Measurements from ENCODE around the gene TMEM250. TPM values are rescaled to one million over a fixed set of nuclear protein-coding genes. Genes with fewer than 3 reads are reported as not detected.

Gene TMEM250
- total RNA-seq, 1 experiment from 2014 or later, result 26.3 TPM

- intact Hi-C loops (cut with micrococcal nuclease; ENCODE audit: unreplicated experiment), result no loop called here
- CTCF ChIA-PET, result no interaction called here
- BruUV-seq (replicated peaks), result no TSS peak
- DNase-seq, result no peak
- Mint-ChIP-seq H3K4me1 (ENCODE audit: low read depth, unreplicated experiment) (no peaks in the 10 kb centered on the region), H3K27me3 (ENCODE audit: unreplicated experiment) (peaks cover 30% of the 10 kb centered on the region), H3K4me3 (ENCODE audit: low read depth, unreplicated experiment) (no peak overlapping the region), H3K9me3 (ENCODE audit: low read depth, unreplicated experiment) (no peaks in the 10 kb centered on the region), H3K36me3 (ENCODE audit: insufficient read depth, unreplicated experiment) (no peaks in the 10 kb centered on the region), H3K27ac (ENCODE audit: unreplicated experiment) (no peak overlapping the region)
- no peak for TF ChIP-seq CTCF (IDR thresholded peaks at IDR 0.05; ENCODE audit: unreplicated experiment)
Measured at GRCh38 chr9:136154943-136155342, 36.3 kb upstream of the TMEM250 start.

- no peak for TF ChIP-seq CTCF (IDR thresholded peaks at IDR 0.05; ENCODE audit: unreplicated experiment)
- Mint-ChIP-seq H3K27me3 (ENCODE audit: unreplicated experiment) (peaks cover 30% of the 10 kb centered on the region), H3K9me3 (ENCODE audit: low read depth, unreplicated experiment) (no peaks in the 10 kb centered on the region), H3K4me3 (ENCODE audit: low read depth, unreplicated experiment) (no peak overlapping the region), H3K27ac (ENCODE audit: unreplicated experiment) (no peak overlapping the region), H3K36me3 (ENCODE audit: insufficient read depth, unreplicated experiment) (no peaks in the 10 kb centered on the region), H3K4me1 (ENCODE audit: low read depth, unreplicated experiment) (no peaks in the 10 kb centered on the region)
- BruUV-seq (replicated peaks), result no TSS peak
- intact Hi-C loops (cut with micrococcal nuclease; ENCODE audit: unreplicated experiment), result no loop called here
- no peak for DNase-seq
- CTCF ChIA-PET, result no interaction called here
Measured at GRCh38 chr9:136153381-136154065, 34.8 kb upstream of the TMEM250 start.

GRCh38 chr9:136152931-136153330 lies 34.3 kb upstream of the TMEM250 start:
- DNase-seq, result no peak
- H3K27ac Mint-ChIP-seq (ENCODE audit: unreplicated experiment), result no peak overlapping the region
- no peaks in the 10 kb centered on the region for H3K9me3 Mint-ChIP-seq (ENCODE audit: low read depth, unreplicated experiment)
- no peaks in the 10 kb centered on the region for H3K4me1 Mint-ChIP-seq (ENCODE audit: low read depth, unreplicated experiment)
- peaks cover 29% of the 10 kb centered on the region for H3K27me3 Mint-ChIP-seq (ENCODE audit: unreplicated experiment)
- intact Hi-C loops (cut with micrococcal nuclease; ENCODE audit: unreplicated experiment), result no loop called here
- CTCF ChIA-PET, result no interaction called here
- no peaks in the 10 kb centered on the region for H3K36me3 Mint-ChIP-seq (ENCODE audit: insufficient read depth, unreplicated experiment)
- BruUV-seq (replicated peaks), result no TSS peak
- no peak for TF ChIP-seq CTCF (IDR thresholded peaks at IDR 0.05; ENCODE audit: unreplicated experiment)
- H3K4me3 Mint-ChIP-seq (ENCODE audit: low read depth, unreplicated experiment), result no peak overlapping the region

- Mint-ChIP-seq H3K9me3 (ENCODE audit: low read depth, unreplicated experiment) (no peaks in the 10 kb centered on the region), H3K36me3 (ENCODE audit: insufficient read depth, unreplicated experiment) (no peaks in the 10 kb centered on the region), H3K4me1 (ENCODE audit: low read depth, unreplicated experiment) (no peaks in the 10 kb centered on the region), H3K27ac (ENCODE audit: unreplicated experiment) (no peak overlapping the region), H3K4me3 (ENCODE audit: low read depth, unreplicated experiment) (no peak overlapping the region), H3K27me3 (ENCODE audit: unreplicated experiment) (peaks cover 24% of the 10 kb centered on the region)
- CTCF ChIA-PET, result no interaction called here
- intact Hi-C loops (cut with micrococcal nuclease; ENCODE audit: unreplicated experiment), result no loop called here
- BruUV-seq (replicated peaks), result no TSS peak
- DNase-seq, result no peak
- no peak for TF ChIP-seq CTCF (IDR thresholded peaks at IDR 0.05; ENCODE audit: unreplicated experiment)
Measured at GRCh38 chr9:136152543-136152866, 33.8 kb upstream of the TMEM250 start.

Measured in Calu3 (cell line).